GM19351 (cell line): ENCODE data around the gene SPOCK2.
"Not testable (repeated sequence)": the region's sequence is repeated elsewhere in the genome, so short reads cannot be mapped to it uniquely, and the experiment has no call there.

Source experiments
- ATAC-seq: cut with Tn5 transposase; IDR thresholded peaks from one replicate; pipeline ENCODE4 v1.9.1; 2021; ENCODE audit warnings: mild to moderate bottlenecking, moderate library complexity; ENCODE audit not compliant: unreplicated experiment

Gene SPOCK2

DNA sequence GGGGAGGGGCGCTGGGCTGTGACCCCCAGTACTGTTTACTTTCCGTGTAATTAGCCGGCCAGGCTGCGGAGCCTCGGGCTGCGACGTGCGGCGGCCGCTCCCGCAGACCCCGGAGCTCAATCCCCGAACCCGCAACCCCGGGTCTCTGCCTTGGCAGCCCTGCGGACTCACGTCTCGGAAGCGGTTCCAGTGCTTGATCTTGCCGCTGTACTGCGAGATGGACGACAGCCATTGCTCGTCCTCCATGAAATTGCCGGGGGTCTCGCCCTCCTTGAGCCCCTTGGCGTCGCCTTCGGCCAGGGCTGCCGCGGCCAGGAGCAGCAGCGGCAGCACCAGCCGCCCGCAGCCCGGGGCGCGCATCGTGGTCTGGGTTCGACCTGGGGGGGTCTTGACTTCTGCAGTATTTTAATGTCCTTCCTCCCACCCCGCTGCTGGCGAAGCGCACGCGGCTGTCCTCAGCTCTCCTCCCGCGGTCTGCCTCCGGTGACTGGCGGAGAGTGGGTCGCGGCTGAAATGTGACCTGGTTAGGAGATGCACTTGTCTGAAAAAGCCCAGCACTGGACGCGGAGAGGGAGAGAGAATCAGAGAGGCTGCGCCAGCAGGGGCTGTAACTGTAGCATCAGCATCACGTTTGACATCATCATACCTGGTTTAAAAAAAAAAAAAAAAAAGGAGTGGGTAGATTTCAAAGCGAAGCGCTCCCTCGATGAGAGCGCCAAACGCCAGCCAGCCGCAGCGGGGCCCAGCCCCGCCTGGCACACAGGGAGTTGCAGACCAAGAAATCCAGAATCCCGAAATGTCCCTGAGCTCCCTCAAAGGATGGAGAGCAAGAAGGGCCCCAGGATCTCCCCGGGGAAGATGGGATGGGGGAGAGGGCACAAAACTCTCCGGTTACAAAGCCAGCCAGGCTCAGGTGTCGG, at the start of gene SPOCK2:
Gene SPOCK2 (minus strand): TSS at position 583 of the 920 bp plus-strand sequence. CDS start 223 bp downstream, at position 360.
- ATAC-seq = no peak

- ATAC-seq = no peak
Observed at GRCh38 chr10:72137583-72137982, 49.2 kb upstream of the SPOCK2 start.

- not testable (repeated sequence) for ATAC-seq
Observed at GRCh38 chr10:72136225-72136624, 47.9 kb upstream of the SPOCK2 start.

DNA sequence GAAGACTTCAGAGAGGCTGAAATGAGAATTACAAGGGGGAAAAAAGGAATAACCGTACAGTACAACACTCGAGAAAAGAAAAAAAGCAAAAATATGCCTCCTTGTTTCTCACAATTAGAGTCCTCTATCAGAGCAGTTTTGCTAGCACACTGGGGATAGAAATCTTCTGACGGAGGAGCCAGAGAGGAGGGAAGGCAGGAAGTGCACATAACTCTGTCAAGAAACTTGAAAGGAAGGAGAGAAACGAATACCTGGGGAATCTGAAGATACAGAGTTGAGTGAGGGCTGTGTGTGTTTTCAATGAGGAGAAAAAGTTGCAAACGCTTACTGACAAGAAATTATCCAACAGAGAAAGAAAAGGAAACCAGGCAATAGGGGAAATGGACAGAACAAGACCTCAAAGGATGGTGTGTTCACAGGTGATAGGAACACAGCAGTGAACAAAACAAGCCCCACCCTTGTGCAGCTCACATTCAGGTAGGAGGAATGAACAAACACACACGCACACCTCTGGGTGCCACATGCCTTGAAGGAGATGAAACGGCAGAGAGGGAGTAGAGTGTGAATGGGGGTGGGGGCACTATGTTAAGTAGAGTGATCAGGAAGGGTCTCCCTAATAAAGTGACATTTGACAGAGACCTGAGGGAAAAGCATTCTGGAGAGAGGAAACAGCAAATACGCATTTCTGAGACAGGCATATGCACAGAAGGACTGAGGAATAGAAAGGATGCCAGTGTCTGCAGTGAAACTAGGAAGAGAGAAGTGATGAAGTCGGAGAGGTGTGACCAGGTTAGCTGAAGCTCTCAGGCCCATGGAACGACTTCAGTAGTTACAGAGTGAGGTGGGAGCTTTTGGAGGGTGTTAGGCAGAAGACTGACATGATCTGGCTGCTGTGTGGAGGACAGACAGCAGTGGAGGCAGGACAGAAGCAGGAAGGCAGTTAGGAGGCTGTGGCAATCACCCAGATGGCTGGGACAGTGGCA, 46.7 kb upstream of the SPOCK2 start:
- no peak for ATAC-seq

DNA sequence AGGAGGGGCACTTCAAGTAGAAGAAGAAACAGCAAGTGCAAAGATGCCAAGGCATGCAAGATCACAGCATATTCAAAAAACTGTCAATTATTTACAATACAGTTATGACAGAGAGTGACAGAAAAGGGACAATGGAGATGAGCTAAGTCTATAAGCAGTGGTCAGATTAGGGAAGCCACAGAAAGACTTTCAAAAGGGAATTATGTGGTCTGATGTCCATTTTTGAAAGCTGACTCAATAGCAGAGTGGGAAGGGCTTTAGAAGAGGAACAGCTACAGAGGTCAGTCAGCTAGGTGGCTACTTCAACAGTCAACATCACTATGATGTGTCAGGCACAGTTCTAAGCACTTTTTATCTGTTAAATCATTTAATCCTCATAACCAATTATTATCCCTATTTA, 45.2 kb upstream of the SPOCK2 start:
- peak; percentile 92 for ATAC-seq

- no peak for ATAC-seq
Observed at GRCh38 chr10:72132854-72133253, 44.5 kb upstream of the SPOCK2 start.

- ATAC-seq = no peak
Observed at GRCh38 chr10:72127571-72127970, 39.2 kb upstream of the SPOCK2 start.

DNA sequence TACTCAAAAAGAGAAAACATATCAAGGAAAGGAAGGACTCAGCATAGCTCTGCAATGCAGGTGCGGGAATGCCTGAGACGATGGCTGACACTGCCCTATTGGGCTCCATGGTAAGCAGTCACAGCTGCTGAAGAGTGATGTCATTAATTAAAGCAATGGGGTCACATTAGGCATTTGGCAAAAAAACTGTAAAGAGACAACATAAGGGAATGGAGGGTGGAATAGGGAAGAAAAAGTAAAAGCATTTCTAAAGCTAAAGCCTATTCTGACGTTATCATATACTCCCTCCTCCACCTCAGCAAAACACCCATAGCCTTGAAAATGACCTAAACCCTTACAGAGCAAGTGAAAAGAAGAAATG, 38.5 kb upstream of the SPOCK2 start:
- ATAC-seq = no peak

GRCh38 chr10:72126184-72126871, 38.0 kb upstream of the SPOCK2 start:
- no peak for ATAC-seq

DNA sequence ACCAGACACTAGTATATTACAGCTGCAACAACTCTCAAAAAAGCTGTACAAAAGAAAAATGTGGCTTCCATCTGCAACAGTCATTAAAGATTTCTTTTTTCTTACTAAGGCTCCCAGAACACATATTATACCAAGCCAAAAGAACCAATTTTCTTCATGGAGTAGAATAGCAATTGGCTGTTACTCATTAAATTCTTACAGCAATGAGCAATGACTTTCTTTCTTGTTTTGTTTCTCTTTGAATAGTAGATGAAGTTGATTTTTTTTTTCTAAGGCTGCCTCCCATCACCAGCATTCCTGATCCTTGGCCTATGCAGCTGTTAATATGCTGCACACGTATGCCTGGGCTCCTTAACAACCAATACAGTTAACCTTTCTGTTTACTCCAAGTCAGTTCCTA, 36.6 kb upstream of the SPOCK2 start:
- no peak for ATAC-seq

- no peak for ATAC-seq
Observed at GRCh38 chr10:72124381-72124780, 36.0 kb upstream of the SPOCK2 start.

DNA sequence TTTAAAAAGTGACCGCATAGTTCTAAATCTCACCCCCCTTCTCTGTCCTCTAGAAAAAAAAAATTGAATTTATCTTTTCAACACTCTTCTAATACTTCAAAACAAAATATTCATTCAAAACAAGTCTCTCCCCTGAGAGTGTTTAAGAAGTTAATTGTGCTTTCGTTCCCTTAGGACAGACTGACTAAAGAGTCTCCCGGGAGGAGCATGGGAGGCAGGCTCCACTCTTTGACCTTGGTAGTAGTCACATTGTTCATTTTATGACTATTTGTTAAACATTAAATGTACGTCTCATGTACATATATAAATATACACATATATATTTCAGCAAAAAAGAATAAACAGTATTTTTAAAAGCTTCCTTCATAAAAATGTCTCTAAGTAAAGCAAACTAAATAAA, 35.3 kb upstream of the SPOCK2 start:
- no peak for ATAC-seq

- no peak for ATAC-seq
Observed at GRCh38 chr10:72122221-72122620, 33.9 kb upstream of the SPOCK2 start.

GRCh38 chr10:72121389-72121788, 33.0 kb upstream of the SPOCK2 start:
- ATAC-seq = no peak

- no peak for ATAC-seq
Observed at GRCh38 chr10:72116372-72116771, 28.0 kb upstream of the SPOCK2 start.

DNA sequence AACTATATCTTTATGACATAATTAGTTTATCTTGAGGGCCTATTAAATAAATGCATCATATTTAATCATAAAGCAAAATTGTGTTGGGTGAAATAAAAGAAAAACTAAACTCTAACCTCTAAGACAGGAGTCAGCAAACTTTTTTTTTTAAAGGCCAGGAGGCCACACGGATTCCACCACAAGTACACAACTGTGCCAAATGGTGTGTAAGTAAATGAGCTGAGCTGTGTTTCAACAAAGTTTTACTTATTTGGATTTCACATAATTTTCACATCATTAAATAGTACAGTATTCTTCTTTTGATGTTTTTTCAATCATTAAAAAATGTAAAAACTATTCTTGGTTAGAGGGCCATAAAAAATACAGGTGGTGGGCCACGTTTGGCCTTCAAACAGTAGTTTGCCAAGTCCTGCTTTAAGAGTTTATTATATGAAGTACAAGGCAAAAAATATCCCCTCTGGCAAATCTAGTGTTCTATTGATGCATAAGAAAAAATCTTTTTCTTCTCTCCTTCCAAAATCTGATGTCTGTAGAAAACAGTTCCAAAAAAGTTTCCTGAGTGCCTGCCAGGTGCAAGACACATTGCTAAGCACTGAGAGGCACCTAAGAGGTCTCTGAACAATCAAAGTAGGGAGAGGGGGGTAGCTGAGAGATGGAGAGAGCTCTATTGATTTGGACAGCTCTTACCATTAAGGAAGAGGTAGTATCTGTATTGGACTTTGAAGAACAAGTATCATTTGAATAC, 26.5 kb upstream of the SPOCK2 start:
- no peak for ATAC-seq

- no peak for ATAC-seq
Observed at GRCh38 chr10:72110673-72111401, 22.5 kb upstream of the SPOCK2 start.

DNA sequence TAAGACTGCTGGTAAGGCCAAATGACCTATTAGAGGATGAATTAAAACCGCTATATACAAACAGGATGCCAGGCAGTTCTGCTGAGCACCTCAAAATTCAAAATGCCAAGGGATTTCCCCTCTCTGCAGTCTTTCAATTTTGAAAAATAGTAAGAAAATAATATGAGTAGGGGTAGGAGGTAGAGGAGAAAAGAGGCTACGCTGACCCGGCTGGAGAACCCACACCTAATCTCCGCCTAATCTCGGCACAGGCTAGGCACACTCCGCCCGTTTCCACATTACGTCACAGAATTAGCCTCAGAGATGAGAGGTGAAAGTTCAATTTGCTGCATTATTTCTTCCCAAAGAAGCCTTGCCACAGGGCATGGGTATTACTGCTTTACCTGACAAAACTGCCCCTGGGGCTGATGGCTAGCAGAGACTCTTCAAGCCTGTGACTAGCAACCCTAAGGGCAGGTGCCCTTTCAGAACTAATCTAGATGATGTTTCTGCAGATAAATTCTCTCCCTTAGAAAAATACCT, 21.3 kb upstream of the SPOCK2 start:
- no peak for ATAC-seq

GRCh38 chr10:72108830-72109635, 20.7 kb upstream of the SPOCK2 start:
- ATAC-seq = no peak
